Fibroblast of skin of left quadriceps (primary cell): ENCODE data around the gene CUL4A.
A peak's percentile ranks its signal among the peaks of the same experiment; 100 is the strongest.
"Not testable (repeated sequence)": the region's sequence is repeated elsewhere in the genome, so short reads cannot be mapped to it uniquely, and the experiment has no call there.

Experiments used
- DNase-seq, 2 experiments: peaks; one replicate each; pipeline ENCODE4 v3.0.0-alpha.2; 2013; ENCODE audit warnings: low read depth in 2 of 2

Gene CUL4A

GRCh38 chr13:113209336-113209758 is at the start of gene CUL4A:
CUL4A (plus strand) TSS chr13:113209613; CDS start chr13:113209628, 15 bp downstream.
- peak; percentile 57 to 66 for DNase-seq

GRCh38 chr13:113159701-113160100 is 49.7 kb upstream of the CUL4A start:
- DNase-seq: no peak

GRCh38 chr13:113160983-113161382 is 48.4 kb upstream of the CUL4A start:
- no peak for DNase-seq

- no peak for DNase-seq
These were observed 48.0 kb upstream of the CUL4A start for GRCh38 chr13:113161433-113161832.

GRCh38 chr13:113161975-113162374 is 47.4 kb upstream of the CUL4A start:
- not testable (repeated sequence) for DNase-seq

GRCh38 chr13:113162783-113163685 is 46.4 kb upstream of the CUL4A start:
- no peak for DNase-seq

- no peak for DNase-seq
These were observed 44.9 kb upstream of the CUL4A start for GRCh38 chr13:113164492-113164891.

GRCh38 chr13:113166266-113166665 is 43.1 kb upstream of the CUL4A start:
- DNase-seq: no peak

GRCh38 chr13:113166681-113167080 is 42.7 kb upstream of the CUL4A start:
- DNase-seq: no peak

- no peak for DNase-seq
These were observed 42.3 kb upstream of the CUL4A start for GRCh38 chr13:113167155-113167554.

- DNase-seq: no peak
These were observed 41.8 kb upstream of the CUL4A start for GRCh38 chr13:113167575-113167974.

- no peak for DNase-seq
These were observed 41.2 kb upstream of the CUL4A start for GRCh38 chr13:113168211-113168610.

GRCh38 chr13:113169277-113170272 is 39.8 kb upstream of the CUL4A start:
- DNase-seq: no peak

- no peak for DNase-seq
These were observed 38.9 kb upstream of the CUL4A start for GRCh38 chr13:113170511-113170910.

- no peak for DNase-seq
These were observed 37.9 kb upstream of the CUL4A start for GRCh38 chr13:113171250-113172125.

- no peak for DNase-seq
These were observed 36.9 kb upstream of the CUL4A start for GRCh38 chr13:113172419-113172926.

- no peak for DNase-seq
These were observed 33.1 kb upstream of the CUL4A start for GRCh38 chr13:113176280-113176679.

- no peak for DNase-seq
These were observed 32.6 kb upstream of the CUL4A start for GRCh38 chr13:113176822-113177221.

GRCh38 chr13:113178070-113178895 is 31.1 kb upstream of the CUL4A start:
- peak; percentile 72 to 73 for DNase-seq

- DNase-seq: no peak
These were observed 30.6 kb upstream of the CUL4A start for GRCh38 chr13:113178896-113179167.
